ENCODE data around the gene MORC2.
A peak's percentile ranks its signal among the peaks of the same experiment; 100 is the strongest.

The MORC2 gene

GRCh38 chr22:30978304-30978962 lies 9.9 kb upstream of the MORC2 start:
- DNase-seq (ENCODE audit: low read depth) = no peak
- TF ChIP-seq CTCF (IDR thresholded peaks at IDR 0.05; ENCODE audit: control insufficient read depth, insufficient read depth, low read depth, low read length, missing control alignments) = no peak
- no peak overlapping the region for H3K4me3 ChIP-seq (ENCODE audit: control insufficient read depth, low read depth, low read length)

GRCh38 chr22:30970356-30970746 lies 1.8 kb upstream of the MORC2 start:
- TF ChIP-seq CTCF (IDR thresholded peaks at IDR 0.05; ENCODE audit: control insufficient read depth, insufficient read depth, low read depth, low read length, missing control alignments) = no peak
- no peak for DNase-seq (ENCODE audit: low read depth)
- peak overlapping the region; percentile 64 for H3K4me3 ChIP-seq (ENCODE audit: control insufficient read depth, low read depth, low read length)

DNA sequence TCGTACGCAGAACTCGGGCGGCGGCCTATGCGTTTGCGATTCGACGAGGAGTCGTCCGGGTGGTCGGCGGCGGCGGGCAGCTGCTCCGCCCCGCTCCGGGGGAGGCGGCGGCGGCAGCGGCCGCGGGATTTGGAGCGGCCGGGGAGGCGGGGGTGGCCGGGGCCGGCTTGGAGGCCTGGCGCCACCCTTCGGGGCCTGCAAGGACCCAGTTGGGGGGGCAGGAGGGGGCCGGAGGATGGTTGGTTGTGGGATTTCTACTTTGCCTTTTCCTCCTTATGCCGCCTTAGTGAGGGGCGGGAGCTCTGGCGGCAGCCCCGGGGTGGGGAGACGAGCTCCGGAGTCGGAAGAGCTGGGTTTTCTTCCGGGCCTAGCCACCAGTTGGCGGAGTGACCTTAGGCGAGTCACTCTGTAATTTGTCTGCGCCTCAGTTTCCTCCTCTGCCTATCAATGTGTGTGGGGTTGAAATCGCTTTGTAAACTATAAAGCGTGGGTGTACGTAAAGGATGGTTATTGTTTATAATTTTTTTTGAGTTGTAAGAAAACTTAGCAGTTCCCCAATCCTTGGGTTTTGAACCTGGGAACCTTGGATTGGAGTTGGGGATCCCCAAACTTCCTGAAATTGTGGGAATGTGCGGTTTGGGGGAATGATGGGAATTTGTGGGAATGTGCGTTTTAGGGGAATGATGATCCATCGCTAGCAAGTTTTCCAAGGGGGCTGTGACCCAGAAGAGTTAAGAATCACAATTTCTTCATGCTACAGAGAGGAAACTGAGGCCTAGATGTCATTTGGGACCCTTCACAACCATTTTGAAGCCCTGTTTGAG lies 1.2 kb upstream of the MORC2 start:
- no peak for TF ChIP-seq CTCF (IDR thresholded peaks at IDR 0.05; ENCODE audit: control insufficient read depth, insufficient read depth, low read depth, low read length, missing control alignments)
- H3K4me3 ChIP-seq (ENCODE audit: control insufficient read depth, low read depth, low read length) = peak overlapping the region; percentile 64
- DNase-seq (ENCODE audit: low read depth) = no peak

DNA sequence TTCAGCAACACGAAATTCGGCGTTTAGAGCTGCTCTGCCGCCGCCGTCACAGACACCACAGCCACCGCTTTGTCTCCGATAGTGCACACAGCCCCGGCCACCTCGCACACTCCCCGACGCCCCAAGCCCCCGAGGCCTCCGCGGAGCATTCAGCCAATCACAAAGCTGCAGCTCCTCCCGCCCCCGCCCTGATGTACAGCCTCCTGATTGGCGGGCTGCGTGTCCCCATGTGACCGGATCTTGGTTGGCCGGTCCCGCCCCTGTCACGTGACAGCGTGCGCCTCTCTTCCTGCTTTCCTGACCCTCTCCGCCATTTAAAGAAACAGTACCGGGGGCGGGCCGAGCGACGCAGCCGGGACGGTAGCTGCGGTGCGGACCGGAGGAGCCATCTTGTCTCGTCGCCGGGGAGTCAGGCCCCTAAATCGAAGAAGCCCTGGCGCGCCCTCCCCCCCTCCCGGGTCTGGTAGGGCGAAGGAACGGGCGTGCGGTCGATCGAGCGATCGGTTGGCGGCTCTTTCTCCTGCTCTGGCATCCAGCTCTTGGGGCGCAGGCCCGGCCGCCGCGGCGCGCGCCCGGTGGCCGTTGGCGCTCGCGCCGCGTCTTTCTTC lies 454 bp upstream of the MORC2 start, which contains the start of gene TUG1:
Gene TUG1 (plus strand): TSS at position 342 of the 608 bp plus-strand sequence.
- DNase-seq (ENCODE audit: low read depth) = peak; percentile 95
- no peak for TF ChIP-seq CTCF (IDR thresholded peaks at IDR 0.05; ENCODE audit: control insufficient read depth, insufficient read depth, low read depth, low read length, missing control alignments)
- peak within 1 kb of the TSS; percentile 64 for H3K4me3 ChIP-seq (ENCODE audit: control insufficient read depth, low read depth, low read length)

GRCh38 chr22:30964858-30965257 lies 3.7 kb downstream of the MORC2 start:
- no peak overlapping the region for H3K4me3 ChIP-seq (ENCODE audit: control insufficient read depth, low read depth, low read length)
- no peak for DNase-seq (ENCODE audit: low read depth)
- TF ChIP-seq CTCF (IDR thresholded peaks at IDR 0.05; ENCODE audit: control insufficient read depth, insufficient read depth, low read depth, low read length, missing control alignments) = no peak

GRCh38 chr22:30955153-30955552 lies 13.4 kb downstream of the MORC2 start:
- no peak overlapping the region for H3K4me3 ChIP-seq (ENCODE audit: control insufficient read depth, low read depth, low read length)
- TF ChIP-seq CTCF (IDR thresholded peaks at IDR 0.05; ENCODE audit: control insufficient read depth, insufficient read depth, low read depth, low read length, missing control alignments) = no peak
- no peak for DNase-seq (ENCODE audit: low read depth)
